ENCODE data around the gene RNF151.

GRCh38 chr16:1958715-1959268 lies 7.9 kb upstream of the RNF151 start:
- no peak for TF ChIP-seq EP300 (conservative IDR thresholded peaks at IDR 0.05; ENCODE audit: poor library complexity, severe bottlenecking)
- TF ChIP-seq CTCF (IDR thresholded peaks at IDR 0.05; ENCODE audit: poor library complexity, severe bottlenecking) = no peak
- TF ChIP-seq EZH2 (IDR thresholded peaks at IDR 0.05; ENCODE audit: borderline replicate concordance, insufficient read depth, low read length, poor library complexity, severe bottlenecking) = no peak
- no peak for TF ChIP-seq RAD21 (conservative IDR thresholded peaks at IDR 0.05)
- no peak for TF ChIP-seq POLR2AphosphoS5 (IDR thresholded peaks at IDR 0.05)
- no peak for TF ChIP-seq TAF1 (IDR thresholded peaks at IDR 0.05; ENCODE audit: low read depth)
- TF ChIP-seq REST (IDR thresholded peaks at IDR 0.05; ENCODE audit: borderline replicate concordance) = no peak
- TF ChIP-seq SMC3 (conservative IDR thresholded peaks at IDR 0.05; ENCODE audit: poor library complexity) = no peak
- no peak for TF ChIP-seq MXI1 (conservative IDR thresholded peaks at IDR 0.05; ENCODE audit: poor library complexity, severe bottlenecking)

All from neural cell (in vitro differentiated cells).